Hindlimb muscle (tissue), 1 donor: ENCODE measurements around the gene TDRD6. TPM values are rescaled to one million over a fixed set of nuclear protein-coding genes. Genes with fewer than 3 reads are reported as not detected.
"Not testable (repeated sequence)": the region's sequence is repeated elsewhere in the genome, so short reads cannot be mapped to it uniquely, and the experiment has no call there.

ENCODE experiments used
- DNase-seq: peaks from one replicate; pipeline ENCODE4 v3.0.0-alpha.2; 2013
- polyA plus RNA-seq: library from polyadenylated mRNA; unstranded; fragments of 120-200 nt; gene quantifications from one replicate; pipeline ENCODE4 v1.2.1, GENCODE V29; 2013; ENCODE audit not compliant: insufficient read length

TDRD6 gene
- 0.76 TPM for polyA plus RNA-seq

GRCh38 chr6:46687619-46688097 is at the start of gene TDRD6:
TSS of gene TDRD6 (plus strand) at chr6:46687885. CDS start at chr6:46688129, 244 bp downstream.
- no peak for DNase-seq

- DNase-seq = no peak
Observed at GRCh38 chr6:46637933-46638332, 49.8 kb upstream of the TDRD6 start.

GRCh38 chr6:46638650-46639049 is 49.0 kb upstream of the TDRD6 start:
- no peak for DNase-seq

- no peak for DNase-seq
Observed at GRCh38 chr6:46642928-46643751, 44.5 kb upstream of the TDRD6 start.

- no peak for DNase-seq
Observed at GRCh38 chr6:46645265-46645664, 42.4 kb upstream of the TDRD6 start.

GRCh38 chr6:46648108-46648507 is 39.6 kb upstream of the TDRD6 start:
- not testable (repeated sequence) for DNase-seq

- no peak for DNase-seq
Observed at GRCh38 chr6:46648869-46649492, 38.7 kb upstream of the TDRD6 start.

GRCh38 chr6:46651006-46651405 is 36.7 kb upstream of the TDRD6 start:
- no peak for DNase-seq

- no peak for DNase-seq
Observed at GRCh38 chr6:46651816-46652215, 35.9 kb upstream of the TDRD6 start.

GRCh38 chr6:46652232-46652602 is 35.5 kb upstream of the TDRD6 start:
- DNase-seq = no peak

- DNase-seq = peak; percentile 92
Observed at GRCh38 chr6:46652603-46653438, 34.9 kb upstream of the TDRD6 start, which contains the start of the genes CYP39A1 and SLC25A27. TSS of gene CYP39A1 (minus strand) at chr6:46652818. CDS start at chr6:46652582, 236 bp downstream. TSS of gene SLC25A27 (plus strand) at chr6:46652975. CDS start at chr6:46653193, 218 bp downstream.

GRCh38 chr6:46653439-46654195 is 34.1 kb upstream of the TDRD6 start:
- no peak for DNase-seq

- DNase-seq = no peak
Observed at GRCh38 chr6:46655803-46656202, 31.9 kb upstream of the TDRD6 start.

- no peak for DNase-seq
Observed at GRCh38 chr6:46657642-46658041, 30.0 kb upstream of the TDRD6 start.

- no peak for DNase-seq
Observed at GRCh38 chr6:46661483-46661882, 26.2 kb upstream of the TDRD6 start.

- DNase-seq = no peak
Observed at GRCh38 chr6:46667377-46667776, 20.3 kb upstream of the TDRD6 start.

- no peak for DNase-seq
Observed at GRCh38 chr6:46674410-46674809, 13.3 kb upstream of the TDRD6 start.

- no peak for DNase-seq
Observed at GRCh38 chr6:46676604-46677313, 10.9 kb upstream of the TDRD6 start.

- DNase-seq = no peak
Observed at GRCh38 chr6:46677314-46677654, 10.4 kb upstream of the TDRD6 start.

GRCh38 chr6:46684771-46685170 is 2.9 kb upstream of the TDRD6 start:
- no peak for DNase-seq
